Bronchial epithelial cell (primary cell): ENCODE results near the gene GLS. TPM values are rescaled to one million over a fixed set of nuclear protein-coding genes. Genes with fewer than 3 reads are reported as not detected.

ENCODE experiments used
- DNase-seq: peaks from one replicate; pipeline ENCODE4 v3.0.0-alpha.2; 2010; ENCODE audit warnings: low read depth
- FAIRE-seq: peaks from 2 replicates; lab custom pipeline; 2011; peaks lifted over from hg19 to GRCh38; lab: Jason Lieb, UNC
- H3K27me3 ChIP-seq: 2 replicates; pipeline ENCODE4 v1.5.1; 2011; ENCODE audit warnings: low read length; ENCODE audit not compliant: control insufficient read depth, insufficient read depth
- H3K36me3 ChIP-seq: 2 replicates; pipeline ENCODE4 v1.5.1; 2011; ENCODE audit warnings: low read length; ENCODE audit not compliant: control insufficient read depth, insufficient read depth
- H3K4me3 ChIP-seq: 2 replicates; pipeline ENCODE4 v1.5.1; 2011; ENCODE audit warnings: mild to moderate bottlenecking, low read depth, low read length, control low read depth
- CTCF ChIP-seq: IDR thresholded peaks from 2 replicates; pipeline ENCODE4 v1.5.1; 2011; ENCODE audit warnings: mild to moderate bottlenecking, moderate library complexity, low read length, control low read depth, inconsistent platforms; ENCODE audit not compliant: insufficient read depth, severe bottlenecking
- total RNA-seq: library from RNA; depleted of rRNA; stranded (reverse); fragments of >200 nt; gene quantifications from 2 replicates; pipeline ENCODE4 v1.2.1, GENCODE V29; 2014

The GLS gene
- total RNA-seq, 1 donor from 2014 or later = 103 TPM

DNA sequence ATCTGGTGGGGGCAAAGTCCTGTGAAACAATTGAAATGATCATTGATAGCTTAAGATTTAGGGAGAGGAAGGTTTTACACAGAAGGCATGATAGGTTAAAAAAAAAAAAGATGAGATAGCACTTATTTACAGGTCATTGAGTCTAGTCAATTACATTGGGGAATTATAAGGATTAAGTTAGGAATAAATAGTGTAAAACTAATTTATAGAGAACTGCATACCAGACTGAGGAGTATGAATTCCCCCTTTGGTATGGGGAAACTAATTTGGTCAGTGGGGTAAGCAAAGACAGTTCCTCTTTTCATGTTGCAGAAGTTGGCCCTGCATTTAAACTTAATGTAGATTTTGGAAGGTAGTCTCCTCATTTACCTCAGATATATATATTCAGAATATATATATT lies 10.8 kb downstream of the GLS start:
- TF ChIP-seq CTCF = no peak
- no peak for DNase-seq
- Histone ChIP-seq H3K4me3 (no peak overlapping the region), H3K27me3 (no peaks in the 10 kb centered on the region), H3K36me3 (peaks cover 2% of the 10 kb centered on the region)
- FAIRE-seq = no peak

- FAIRE-seq = no peak
- TF ChIP-seq CTCF = no peak
These were observed 11.3 kb downstream of the GLS start for GRCh38 chr2:190891889-190892288.

GRCh38 chr2:190893157-190893556 lies 12.5 kb downstream of the GLS start:
- H3K27me3 ChIP-seq = no peaks in the 10 kb centered on the region
- H3K4me3 ChIP-seq = no peak overlapping the region
- TF ChIP-seq CTCF = no peak
- H3K36me3 ChIP-seq = peaks cover 2% of the 10 kb centered on the region
- DNase-seq = no peak
- no peak for FAIRE-seq

More at GRCh38 chr2:190891889-190892288, 11.3 kb downstream of the GLS start:
- Histone ChIP-seq H3K4me3 (no peak overlapping the region), H3K27me3 (no peaks in the 10 kb centered on the region), H3K36me3 (peaks cover 2% of the 10 kb centered on the region)
- DNase-seq = no peak

DNA sequence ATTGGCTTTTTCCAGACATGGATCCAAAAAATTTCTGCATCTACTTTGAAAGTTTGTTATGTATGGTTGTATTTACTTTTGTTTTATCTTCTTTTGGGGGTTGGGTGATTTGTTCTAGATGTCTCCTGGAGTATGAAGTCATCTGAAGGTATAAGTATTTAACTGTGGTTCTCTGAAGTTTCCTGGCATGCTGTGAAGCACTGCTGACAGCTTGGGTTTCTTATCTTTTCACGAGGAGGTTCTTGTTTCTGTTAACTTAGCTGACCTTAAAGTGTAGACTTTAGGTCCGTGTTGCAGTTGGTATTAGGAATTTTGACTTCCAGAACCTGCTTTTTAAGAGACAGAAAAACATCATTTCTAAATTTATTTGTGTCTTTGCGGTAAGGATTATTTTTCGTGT lies 15.9 kb downstream of the GLS start:
- H3K36me3 ChIP-seq = peaks cover 2% of the 10 kb centered on the region
- TF ChIP-seq CTCF = no peak
- FAIRE-seq (no peak), DNase-seq (no peak)
- no peak overlapping the region for H3K4me3 ChIP-seq
- H3K27me3 ChIP-seq = no peaks in the 10 kb centered on the region

DNA sequence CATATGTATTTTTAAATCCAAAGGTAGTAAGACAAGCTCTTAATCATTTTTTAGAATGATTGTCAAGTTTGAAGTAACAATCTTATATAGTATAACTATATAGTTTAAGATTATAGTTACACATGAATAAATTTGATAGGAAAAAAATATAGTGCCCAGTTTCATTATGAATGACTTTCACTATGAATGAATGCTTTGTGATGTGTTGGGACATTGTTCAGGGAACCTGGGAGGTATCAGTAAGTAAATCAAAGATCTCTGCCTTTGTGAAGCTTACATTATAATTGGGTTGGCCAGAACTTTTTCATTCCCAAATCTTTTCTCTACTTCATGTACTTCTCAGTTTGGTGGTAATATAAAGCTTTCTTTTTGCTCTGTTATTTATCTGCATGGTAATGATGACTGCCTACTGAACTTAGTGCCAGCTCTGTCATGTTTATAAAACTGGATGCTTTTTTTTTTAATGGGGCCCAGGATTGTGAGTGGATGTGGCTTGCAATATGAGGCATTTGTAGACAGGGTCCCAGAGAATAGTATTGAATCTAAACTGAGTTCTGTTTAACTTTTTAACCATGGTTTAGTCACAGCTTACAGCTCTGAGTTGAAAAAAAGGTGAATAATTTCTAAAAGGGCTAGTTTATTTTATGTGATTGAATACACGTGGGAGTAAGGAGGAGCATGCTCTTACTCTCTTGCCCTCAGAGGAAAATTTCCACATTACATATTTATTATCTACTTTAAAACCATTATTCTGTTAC lies 23.3 kb downstream of the GLS start:
- peaks cover 4% of the 10 kb centered on the region for H3K36me3 ChIP-seq
- TF ChIP-seq CTCF = no peak
- no peak overlapping the region for H3K4me3 ChIP-seq
- FAIRE-seq (no peak), DNase-seq (no peak)
- H3K27me3 ChIP-seq = no peaks in the 10 kb centered on the region
